Activated CD8-positive, alpha-beta T cell treated with anti-CD3 and anti-CD28 coated beads for 36 hours (primary cell): Measurements from ENCODE around the gene SLC35D2. TPM values are rescaled to one million over a fixed set of nuclear protein-coding genes. Genes with fewer than 3 reads are reported as not detected.

Source experiments
- ATAC-seq: fragments of 200-7000 bp; cut with Tn5 transposase; one replicate; pipeline ENCODE4 v1.10.0; 2021; ENCODE audit warnings: mild to moderate bottlenecking, moderate library complexity
- CTCF ChIA-PET: fragments of 350-600 bp; sonication (Branson Sonifier 250); formaldehyde crosslinking; loops from one replicate; lab custom pipeline; 2021; ENCODE audit warnings: antibody characterized with exemption; lab: Charles Lee
- POLR2A ChIA-PET: fragments of 350-600 bp; sonication (Branson Sonifier 250); formaldehyde crosslinking; loops from one replicate; lab custom pipeline; 2021; ENCODE audit warnings: antibody characterized with exemption; lab: Charles Lee
- DNase-seq: peaks from one replicate; pipeline ENCODE4 v3.0.0-alpha.2; 2020
- H3K27ac Mint-ChIP-seq: one replicate; pipeline ENCODE4 v1.8.0; 2021; ENCODE audit warnings: mild to moderate bottlenecking, mixed read lengths
- H3K27me3 Mint-ChIP-seq: one replicate; pipeline ENCODE4 v1.8.0; 2021; ENCODE audit warnings: mixed read lengths
- H3K36me3 Mint-ChIP-seq: one replicate; pipeline ENCODE4 v1.8.0; 2021; ENCODE audit warnings: low read depth, mixed read lengths
- H3K4me1 Mint-ChIP-seq: one replicate; pipeline ENCODE4 v1.8.0; 2021; ENCODE audit warnings: low read depth, mixed read lengths
- H3K4me3 Mint-ChIP-seq: one replicate; pipeline ENCODE4 v1.8.0; 2021; ENCODE audit warnings: mild to moderate bottlenecking, moderate library complexity, mixed read lengths
- H3K9me3 Mint-ChIP-seq: one replicate; pipeline ENCODE4 v1.8.0; 2021; ENCODE audit warnings: mixed read lengths
- intact Hi-C: fragments of 100-400 bp; cut with micrococcal nuclease; formaldehyde crosslinking; loops from one replicate; pipeline ENCODE4 v1.10.0; 2022
- total RNA-seq, 2 experiments: library from RNA; stranded (reverse); gene quantifications; one replicate each; pipeline ENCODE4 v1.2.3, GENCODE V29; 2021
- TF ChIP-seq, protein P1 (sequence below): fragments of 200-600 bp; IDR thresholded peaks from one replicate; pipeline ENCODE4 v1.8.0; 2022; ENCODE audit warnings: antibody characterized with exemption, mild to moderate bottlenecking

The SLC35D2 gene
- total RNA-seq, 2 experiments from 2014 or later = 2.2 to 2.6 TPM

GRCh38 chr9:96338299-96338698 lies 45.2 kb downstream of the SLC35D2 start:
- H3K9me3 Mint-ChIP-seq = no peaks in the 10 kb centered on the region
- no peak overlapping the region for H3K27ac Mint-ChIP-seq
- TF ChIP-seq, protein P1, sequence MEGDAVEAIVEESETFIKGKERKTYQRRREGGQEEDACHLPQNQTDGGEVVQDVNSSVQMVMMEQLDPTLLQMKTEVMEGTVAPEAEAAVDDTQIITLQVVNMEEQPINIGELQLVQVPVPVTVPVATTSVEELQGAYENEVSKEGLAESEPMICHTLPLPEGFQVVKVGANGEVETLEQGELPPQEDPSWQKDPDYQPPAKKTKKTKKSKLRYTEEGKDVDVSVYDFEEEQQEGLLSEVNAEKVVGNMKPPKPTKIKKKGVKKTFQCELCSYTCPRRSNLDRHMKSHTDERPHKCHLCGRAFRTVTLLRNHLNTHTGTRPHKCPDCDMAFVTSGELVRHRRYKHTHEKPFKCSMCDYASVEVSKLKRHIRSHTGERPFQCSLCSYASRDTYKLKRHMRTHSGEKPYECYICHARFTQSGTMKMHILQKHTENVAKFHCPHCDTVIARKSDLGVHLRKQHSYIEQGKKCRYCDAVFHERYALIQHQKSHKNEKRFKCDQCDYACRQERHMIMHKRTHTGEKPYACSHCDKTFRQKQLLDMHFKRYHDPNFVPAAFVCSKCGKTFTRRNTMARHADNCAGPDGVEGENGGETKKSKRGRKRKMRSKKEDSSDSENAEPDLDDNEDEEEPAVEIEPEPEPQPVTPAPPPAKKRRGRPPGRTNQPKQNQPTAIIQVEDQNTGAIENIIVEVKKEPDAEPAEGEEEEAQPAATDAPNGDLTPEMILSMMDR = no peak
- POLR2A ChIA-PET = no interaction called here
- H3K36me3 Mint-ChIP-seq = no peaks in the 10 kb centered on the region
- H3K4me3 Mint-ChIP-seq = no peak overlapping the region
- intact Hi-C loops = no loop called here
- H3K27me3 Mint-ChIP-seq = no peaks in the 10 kb centered on the region
- H3K4me1 Mint-ChIP-seq = peaks cover 8% of the 10 kb centered on the region
- DNase-seq = no peak
- no peak for ATAC-seq
- CTCF ChIA-PET = interaction anchor here (0.7 kb wide), 2 partner anchors 13 to 261 kb away, joined by 3 read pairs; no protein-coding TSS in a partner anchor

- Mint-ChIP-seq H3K4me3 (no peak overlapping the region), H3K4me1 (no peaks in the 10 kb centered on the region), H3K27ac (no peak overlapping the region), H3K9me3 (no peaks in the 10 kb centered on the region), H3K36me3 (no peaks in the 10 kb centered on the region), H3K27me3 (no peaks in the 10 kb centered on the region)
- ATAC-seq = no peak
- ChIA-PET CTCF (interaction anchor here (0.7 kb wide), 1 partner anchor 333 kb away, joined by 3 read pairs; no protein-coding TSS in a partner anchor), POLR2A (interaction anchor here (0.5 kb wide), 1 partner anchor 80 kb away, joined by 3 read pairs; no protein-coding TSS in a partner anchor)
- intact Hi-C loops = no loop called here
- DNase-seq = no peak
- TF ChIP-seq, protein P1 = no peak
These were observed 49.6 kb downstream of the SLC35D2 start for GRCh38 chr9:96333958-96334357.

GRCh38 chr9:96331236-96331947 lies 52.1 kb downstream of the SLC35D2 start:
- no peak for ATAC-seq
- Mint-ChIP-seq H3K4me1 (no peaks in the 10 kb centered on the region), H3K36me3 (no peaks in the 10 kb centered on the region), H3K27me3 (no peaks in the 10 kb centered on the region), H3K27ac (no peak overlapping the region), H3K9me3 (no peaks in the 10 kb centered on the region), H3K4me3 (no peak overlapping the region)
- DNase-seq = no peak
- TF ChIP-seq, protein P1 = no peak
- ChIA-PET POLR2A (interaction anchor here (0.6 kb wide), 1 partner anchor 317 kb away, joined by 3 read pairs; no protein-coding TSS in a partner anchor), CTCF (interaction anchor here (0.7 kb wide), 1 partner anchor 12 kb away, joined by 3 read pairs; no protein-coding TSS in a partner anchor)
- intact Hi-C loops = no loop called here

- no peaks in the 10 kb centered on the region for H3K27me3 Mint-ChIP-seq
- DNase-seq = peak; percentile 57
- intact Hi-C loops = loop anchor here (5.0 kb wide), 1 partner anchor 324 kb away; no protein-coding TSS in a partner anchor
- H3K27ac Mint-ChIP-seq = no peak overlapping the region
- ChIA-PET POLR2A (no interaction called here), CTCF (interaction anchor here (0.9 to 6.2 kb wide), 19 partner anchors 10 to 339 kb away, joined by 3 to 29 read pairs (median 4); no protein-coding TSS in a partner anchor)
- TF ChIP-seq, protein P1 = peak; percentile 93
- H3K9me3 Mint-ChIP-seq = no peaks in the 10 kb centered on the region
- no peaks in the 10 kb centered on the region for H3K4me1 Mint-ChIP-seq
- ATAC-seq = peak; percentile 84
- no peaks in the 10 kb centered on the region for H3K36me3 Mint-ChIP-seq
- no peak overlapping the region for H3K4me3 Mint-ChIP-seq
These were observed 55.7 kb downstream of the SLC35D2 start for GRCh38 chr9:96327694-96328352.
